Tibial artery (tissue), 4 donors: ENCODE results near the gene ORC4.

Source experiments
- DNase-seq, 2 donors: peaks; one replicate each; pipeline ENCODE4 v3.0.0-alpha.2; 2019
- H3K27ac ChIP-seq, 2 donors: fragments of 200-600 bp; sonication (generic) in 1 of 2; 1 replicate in 1 of 2; 2 replicates in 1 of 2; pipeline ENCODE4 v1.5.1; 2018 to 2019; ENCODE audit warnings: mild to moderate bottlenecking in 1 of 2
- H3K27me3 ChIP-seq, 2 donors: fragments of 200-600 bp; sonication (generic) in 1 of 2; one replicate each; pipeline versions ENCODE4 v1.5.1 to v1.6.0; 2016 to 2019
- H3K36me3 ChIP-seq, 3 donors: fragments of 200-600 bp; sonication (generic) in 2 of 3; one replicate each; pipeline ENCODE4 v1.5.1; 2016 to 2019; ENCODE audit warnings: mild to moderate bottlenecking in 2 of 3
- H3K4me1 ChIP-seq, 4 donors: fragments of 200-600 bp; sonication (generic) in 2 of 4; 1 replicate in 3 of 4; 2 replicates in 1 of 4; pipeline ENCODE4 v1.5.1; 2016 to 2019
- H3K4me3 ChIP-seq, 2 donors: fragments of 200-600 bp; sonication (generic) in 1 of 2; 1 replicate in 1 of 2; 2 replicates in 1 of 2; pipeline ENCODE4 v1.5.1; 2018 to 2019; ENCODE audit warnings: mild to moderate bottlenecking in 2 of 2
- H3K9me3 ChIP-seq, 3 donors: fragments of 200-600 bp; sonication (generic) in 1 of 3; one replicate each; pipeline ENCODE4 v1.5.1; 2016 to 2019
- CTCF ChIP-seq, 2 experiments: fragments of 200-600 bp in 1 of 2; fragments of 450-650 bp in 1 of 2; IDR thresholded peaks; one replicate each; pipeline ENCODE4 v1.5.1; 2017 to 2019; ENCODE audit warnings: antibody characterized with exemption in 2 of 2, mild to moderate bottlenecking in 1 of 2, moderate library complexity in 1 of 2
- intact Hi-C: fragments of 100-400 bp; cut with DNase I; formaldehyde crosslinking; loops from one replicate; pipeline ENCODE4 v1.15.0; 2023; ENCODE audit warnings: low total_unique reads

The ORC4 gene

GRCh38 chr2:147923846-147924245 is 96.7 kb downstream of the ORC4 start:
- no peaks in the 10 kb centered on the region for H3K27me3 ChIP-seq
- intact Hi-C loops, result no loop called here
- H3K9me3 ChIP-seq, result no peaks in the 10 kb centered on the region
- no peak overlapping the region for H3K4me3 ChIP-seq
- H3K36me3 ChIP-seq, result peaks cover 6 to 49% (median 36%) of the 10 kb centered on the region in 3 donors
- peaks cover 0 to 11% (median 3%) of the 10 kb centered on the region in 4 donors for H3K4me1 ChIP-seq
- TF ChIP-seq CTCF (IDR thresholded peaks at IDR 0.05), result no peak
- no peak overlapping the region for H3K27ac ChIP-seq
- no peak for DNase-seq

DNA sequence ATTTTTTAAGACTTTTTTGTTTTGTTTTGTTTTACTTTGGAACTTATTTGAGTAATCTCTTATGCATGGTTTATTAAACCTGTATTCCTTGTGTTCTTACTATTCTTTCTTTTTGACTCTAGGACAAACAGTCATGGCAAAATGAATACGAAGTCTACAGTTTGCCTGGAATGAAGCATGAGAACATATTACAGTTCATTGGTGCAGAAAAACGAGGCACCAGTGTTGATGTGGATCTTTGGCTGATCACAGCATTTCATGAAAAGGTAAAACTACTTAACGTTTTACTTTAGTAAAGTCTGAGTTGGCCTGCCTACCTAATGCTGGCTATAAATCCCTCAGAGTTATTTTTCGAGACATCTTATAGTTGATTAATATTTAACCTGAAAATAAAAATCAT is 103.4 kb downstream of the ORC4 start:
- no peak overlapping the region for H3K27ac ChIP-seq
- no peaks in the 10 kb centered on the region for H3K9me3 ChIP-seq
- intact Hi-C loops, result loop anchor here (10.0 kb wide), 1 partner anchor 982 kb away; no protein-coding TSS in a partner anchor
- peaks cover 0 to 9% (median 4%) of the 10 kb centered on the region in 4 donors for H3K4me1 ChIP-seq
- DNase-seq, result no peak
- no peaks in the 10 kb centered on the region for H3K27me3 ChIP-seq
- peaks cover 6 to 30% (median 27%) of the 10 kb centered on the region in 3 donors for H3K36me3 ChIP-seq
- H3K4me3 ChIP-seq, result no peak overlapping the region
- TF ChIP-seq CTCF (IDR thresholded peaks at IDR 0.05), result no peak

DNA sequence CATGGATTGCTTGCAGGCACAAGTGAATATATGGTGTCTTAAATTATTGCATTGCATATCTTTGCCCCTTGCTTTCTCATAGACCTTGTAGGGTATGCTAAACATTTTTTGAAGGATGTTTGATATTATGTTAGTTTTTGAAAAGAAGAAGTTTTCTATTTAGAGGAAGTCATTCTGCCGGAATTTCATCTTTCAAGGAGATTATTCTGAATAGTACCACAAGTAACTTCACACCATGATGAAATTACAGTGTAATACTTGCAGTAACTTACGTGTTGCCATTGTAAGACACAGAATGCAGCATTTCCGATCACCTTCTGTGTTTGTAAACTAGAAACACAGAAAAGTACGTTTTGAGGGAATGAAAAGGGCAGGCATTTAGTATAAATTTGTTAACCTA is 103.8 kb downstream of the ORC4 start:
- H3K27ac ChIP-seq, result no peak overlapping the region
- no peaks in the 10 kb centered on the region for H3K27me3 ChIP-seq
- intact Hi-C loops, result loop anchor here (10.0 kb wide), 1 partner anchor 982 kb away; no protein-coding TSS in a partner anchor
- H3K4me3 ChIP-seq, result no peak overlapping the region
- H3K4me1 ChIP-seq, result peaks cover 0 to 9% (median 4%) of the 10 kb centered on the region in 4 donors
- no peak for DNase-seq
- TF ChIP-seq CTCF (IDR thresholded peaks at IDR 0.05), result no peak
- no peaks in the 10 kb centered on the region for H3K9me3 ChIP-seq
- peaks cover 6 to 27% (median 26%) of the 10 kb centered on the region in 3 donors for H3K36me3 ChIP-seq

DNA sequence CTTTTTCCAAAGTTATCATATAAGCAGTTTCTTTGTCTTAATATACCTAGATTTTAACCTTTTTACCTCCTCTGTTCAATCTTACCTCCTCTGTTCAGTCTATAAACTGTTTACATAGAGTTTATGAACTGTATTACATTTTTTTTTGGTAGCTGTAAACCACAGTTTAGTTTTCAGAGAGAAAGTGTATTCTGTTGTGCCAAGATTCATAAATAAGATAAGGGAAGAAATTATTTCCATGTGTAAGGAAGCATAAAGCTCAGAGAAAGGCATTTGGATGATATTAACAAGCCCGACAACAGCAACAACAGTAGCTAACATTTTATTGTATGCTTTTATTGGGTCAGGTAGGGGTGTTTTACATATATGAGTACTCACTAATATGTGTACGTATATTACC is 104.5 kb downstream of the ORC4 start:
- no peak for TF ChIP-seq CTCF (IDR thresholded peaks at IDR 0.05)
- Histone ChIP-seq H3K36me3 (peaks cover 6 to 22% (median 22%) of the 10 kb centered on the region in 3 donors), H3K9me3 (no peaks in the 10 kb centered on the region), H3K27ac (no peak overlapping the region), H3K4me1 (peaks cover 0 to 10% (median 4%) of the 10 kb centered on the region in 4 donors), H3K4me3 (no peak overlapping the region), H3K27me3 (no peaks in the 10 kb centered on the region)
- DNase-seq, result no peak
- intact Hi-C loops, result loop anchor here (10.0 kb wide), 1 partner anchor 981 kb away; no protein-coding TSS in a partner anchor

DNA sequence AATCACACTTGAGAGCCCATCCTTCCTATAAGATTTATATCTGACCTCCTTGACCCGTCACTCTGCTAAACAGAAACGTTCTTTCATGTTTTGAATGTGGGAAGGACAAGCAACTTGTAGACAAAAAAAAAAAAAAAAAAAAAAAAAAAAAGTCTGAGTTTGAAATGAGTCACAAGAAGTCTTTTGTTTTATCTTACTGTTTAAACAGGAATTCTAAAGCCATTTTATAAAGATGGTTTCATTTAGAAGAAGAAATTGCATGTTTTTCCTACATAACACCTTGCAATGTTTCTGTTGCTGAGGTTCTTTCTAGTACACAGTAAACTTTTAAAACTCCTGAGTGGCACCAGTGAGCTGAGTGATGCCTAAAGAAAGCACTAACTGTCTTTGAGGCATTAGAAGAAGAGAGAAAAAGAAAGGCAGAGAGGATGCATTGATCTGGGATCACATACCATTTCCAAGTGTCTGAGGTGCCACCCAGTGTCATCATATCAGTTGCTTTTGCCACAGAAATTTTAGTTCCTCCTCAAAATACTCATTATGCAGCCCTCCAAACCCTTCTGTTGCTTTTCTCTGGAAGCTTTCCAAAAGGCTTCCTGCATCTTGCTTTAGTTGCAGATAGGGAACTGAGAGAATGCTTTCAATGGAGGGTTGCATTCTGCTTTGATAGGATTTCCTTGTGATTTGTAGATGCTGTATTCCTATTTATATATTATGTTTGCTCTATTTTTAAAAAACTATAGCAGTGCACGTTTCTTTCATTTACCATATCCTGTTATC is 106.6 kb downstream of the ORC4 start:
- H3K27me3 ChIP-seq, result no peaks in the 10 kb centered on the region
- TF ChIP-seq CTCF (IDR thresholded peaks at IDR 0.05), result no peak
- H3K36me3 ChIP-seq, result peaks cover 6 to 10% (median 7%) of the 10 kb centered on the region in 3 donors
- no peak overlapping the region for H3K27ac ChIP-seq
- H3K4me3 ChIP-seq, result no peak overlapping the region
- intact Hi-C loops, result loop anchor here (10.0 kb wide), 1 partner anchor 979 kb away; no protein-coding TSS in a partner anchor
- DNase-seq, result no peak
- H3K4me1 ChIP-seq, result peaks cover 0 to 16% (median 4%) of the 10 kb centered on the region in 4 donors
- no peaks in the 10 kb centered on the region for H3K9me3 ChIP-seq
